ENCODE measurements around the gene KSR2. TPM values are rescaled to one million over a fixed set of nuclear protein-coding genes. Genes with fewer than 3 reads are reported as not detected.

The KSR2 gene
- total RNA-seq, 1 donor from 2014 or later = not detected

DNA sequence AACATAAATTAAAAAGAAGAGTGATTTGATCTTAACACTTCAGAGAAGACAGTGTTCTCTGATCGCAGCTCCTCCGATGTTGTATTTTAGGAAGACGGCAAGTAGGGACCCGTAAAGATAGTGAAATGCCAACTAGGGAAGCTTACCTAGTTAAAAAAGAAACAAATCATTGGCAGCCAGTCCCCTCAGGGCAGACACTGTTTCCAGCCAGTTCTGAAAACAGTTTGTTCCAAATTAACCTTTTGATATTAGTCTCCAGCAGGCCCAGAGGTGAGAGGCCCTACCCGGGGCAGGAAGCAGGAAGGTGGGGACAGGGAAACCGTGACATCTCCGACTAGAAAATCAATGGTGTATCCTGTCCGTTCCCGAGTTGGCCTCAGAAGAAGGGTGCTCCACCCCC, 56.0 kb downstream of the KSR2 start:
- DNase-seq (ENCODE audit: low spot score) = no peak
- H3K36me3 Mint-ChIP-seq (ENCODE audit: low read depth) = no peaks in the 10 kb centered on the region
- no peaks in the 10 kb centered on the region for H3K4me1 Mint-ChIP-seq (ENCODE audit: low read depth)
- no peak overlapping the region for H3K4me3 Mint-ChIP-seq (ENCODE audit: unreplicated experiment)
- H3K9me3 Mint-ChIP-seq (ENCODE audit: low read depth) = peaks cover 17% of the 10 kb centered on the region
- H3K27me3 Mint-ChIP-seq (ENCODE audit: low read depth) = peaks cover under 1% of the 10 kb centered on the region
- TF ChIP-seq CTCF (IDR thresholded peaks at IDR 0.05) = no peak
- H3K27ac Mint-ChIP-seq (ENCODE audit: unreplicated experiment) = no peak overlapping the region

DNA sequence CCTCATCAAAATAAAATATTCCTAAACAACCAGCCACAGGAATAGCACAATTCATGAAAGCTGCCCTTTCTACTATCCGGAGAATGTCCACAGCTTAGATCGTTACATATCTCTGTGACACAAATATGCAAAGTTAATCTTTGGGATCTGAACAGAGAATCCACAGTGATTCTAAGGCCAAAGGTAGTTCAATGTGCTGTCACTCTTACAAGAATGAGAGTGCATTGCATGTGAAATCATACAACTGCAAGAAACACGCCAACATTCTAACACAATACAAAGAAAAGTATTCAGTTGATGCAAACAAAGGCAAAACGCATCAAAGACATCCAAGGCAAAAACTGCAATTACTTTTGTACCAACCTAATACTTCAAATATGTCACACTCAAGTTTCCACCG, 60.4 kb downstream of the KSR2 start:
- Mint-ChIP-seq H3K36me3 (ENCODE audit: low read depth) (no peaks in the 10 kb centered on the region), H3K27ac (ENCODE audit: unreplicated experiment) (no peak overlapping the region), H3K4me1 (ENCODE audit: low read depth) (no peaks in the 10 kb centered on the region), H3K27me3 (ENCODE audit: low read depth) (peaks cover 2% of the 10 kb centered on the region), H3K9me3 (ENCODE audit: low read depth) (peaks cover 17% of the 10 kb centered on the region), H3K4me3 (ENCODE audit: unreplicated experiment) (no peak overlapping the region)
- no peak for DNase-seq (ENCODE audit: low spot score)
- TF ChIP-seq CTCF (IDR thresholded peaks at IDR 0.05) = no peak

GRCh38 chr12:117907108-117907689, 61.6 kb downstream of the KSR2 start:
- no peak overlapping the region for H3K27ac Mint-ChIP-seq (ENCODE audit: unreplicated experiment)
- TF ChIP-seq CTCF (IDR thresholded peaks at IDR 0.05) = no peak
- no peak for DNase-seq (ENCODE audit: low spot score)
- peaks cover 12% of the 10 kb centered on the region for H3K9me3 Mint-ChIP-seq (ENCODE audit: low read depth)
- no peaks in the 10 kb centered on the region for H3K36me3 Mint-ChIP-seq (ENCODE audit: low read depth)
- H3K4me1 Mint-ChIP-seq (ENCODE audit: low read depth) = no peaks in the 10 kb centered on the region
- no peak overlapping the region for H3K4me3 Mint-ChIP-seq (ENCODE audit: unreplicated experiment)
- peaks cover 2% of the 10 kb centered on the region for H3K27me3 Mint-ChIP-seq (ENCODE audit: low read depth)

GRCh38 chr12:117904051-117904450, 64.7 kb downstream of the KSR2 start:
- Mint-ChIP-seq H3K9me3 (ENCODE audit: low read depth) (peaks cover 9% of the 10 kb centered on the region), H3K36me3 (ENCODE audit: low read depth) (no peaks in the 10 kb centered on the region), H3K4me3 (ENCODE audit: unreplicated experiment) (no peak overlapping the region), H3K4me1 (ENCODE audit: low read depth) (no peaks in the 10 kb centered on the region), H3K27me3 (ENCODE audit: low read depth) (peaks cover 2% of the 10 kb centered on the region), H3K27ac (ENCODE audit: unreplicated experiment) (no peak overlapping the region)
- TF ChIP-seq CTCF (IDR thresholded peaks at IDR 0.05) = no peak
- no peak for DNase-seq (ENCODE audit: low spot score)

DNA sequence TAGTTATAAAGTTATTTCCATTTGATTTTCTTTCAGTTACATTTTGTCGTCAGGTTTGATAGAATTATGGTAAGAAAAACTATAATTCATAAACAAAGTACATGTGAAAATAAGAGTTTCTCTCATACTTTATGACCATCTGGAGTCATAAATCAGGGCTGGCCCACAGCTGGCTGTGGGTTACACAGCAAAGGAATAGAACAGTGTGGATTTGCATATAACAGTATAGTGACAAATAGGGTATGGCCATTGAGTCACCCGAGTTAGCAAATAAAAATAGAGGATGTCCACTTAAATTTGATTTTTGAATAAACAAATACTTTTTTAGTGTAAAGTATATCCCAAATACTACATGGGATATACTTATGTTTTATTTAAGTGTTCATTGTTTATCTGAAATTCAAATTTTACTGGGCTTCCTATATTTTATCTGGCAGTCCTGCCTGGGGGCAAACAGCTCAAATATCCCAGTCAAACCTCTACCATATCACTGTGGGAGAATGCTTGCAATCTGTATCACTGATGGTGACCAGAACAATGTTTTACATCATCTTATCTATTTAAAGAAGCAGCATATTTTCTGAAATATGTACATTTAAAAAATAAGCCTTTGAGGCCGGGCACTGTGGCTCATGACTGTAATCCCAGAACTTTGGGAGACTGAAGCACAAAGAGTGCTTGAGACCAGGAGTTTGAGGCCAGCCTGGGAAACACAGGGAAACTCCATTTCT, 65.5 kb downstream of the KSR2 start:
- TF ChIP-seq CTCF (IDR thresholded peaks at IDR 0.05) = no peak
- H3K4me3 Mint-ChIP-seq (ENCODE audit: unreplicated experiment) = no peak overlapping the region
- H3K36me3 Mint-ChIP-seq (ENCODE audit: low read depth) = no peaks in the 10 kb centered on the region
- H3K4me1 Mint-ChIP-seq (ENCODE audit: low read depth) = no peaks in the 10 kb centered on the region
- DNase-seq (ENCODE audit: low spot score) = no peak
- H3K9me3 Mint-ChIP-seq (ENCODE audit: low read depth) = peaks cover 9% of the 10 kb centered on the region
- H3K27me3 Mint-ChIP-seq (ENCODE audit: low read depth) = peaks cover 2% of the 10 kb centered on the region
- no peak overlapping the region for H3K27ac Mint-ChIP-seq (ENCODE audit: unreplicated experiment)
